ENCODE results near the gene ARHGAP24. TPM values are rescaled to one million over a fixed set of nuclear protein-coding genes. Genes with fewer than 3 reads are reported as not detected.

The ARHGAP24 gene
- total RNA-seq, 2 donors from 2014 or later = 66.8 to 85.6 TPM

GRCh38 chr4:85821688-85822455 lies 346.9 kb downstream of the ARHGAP24 start:
- no peak for DNase-seq
- H3K4me1 Mint-ChIP-seq = peaks cover 34% of the 10 kb centered on the region
- peaks cover 6% of the 10 kb centered on the region for H3K36me3 Mint-ChIP-seq (ENCODE audit: low read depth)
- Histone ChIP-seq H3K27ac (ENCODE audit: low read depth, low read length) (no peak overlapping the region), H3K9me3 (ENCODE audit: control insufficient read depth, low read length) (peaks cover 7% of the 10 kb centered on the region), H3K36me3 (ENCODE audit: control insufficient read depth, insufficient read depth, low read length) (no peaks in the 10 kb centered on the region), H3K27me3 (ENCODE audit: control insufficient read depth, insufficient read depth, low read length, poor library complexity, severe bottlenecking) (no peaks in the 10 kb centered on the region), H3K4me1 (ENCODE audit: control insufficient read depth, insufficient read depth, low read length) (peaks cover 6% of the 10 kb centered on the region), H3K4me3 (ENCODE audit: low read length) (no peak overlapping the region), H3K9ac (ENCODE audit: extremely low read depth, low read length, poor library complexity, severe bottlenecking) (no peak overlapping the region)
- H3K27me3 Mint-ChIP-seq (ENCODE audit: insufficient read depth) = no peaks in the 10 kb centered on the region
- H3K27ac Mint-ChIP-seq = no peak overlapping the region
- WGBS, 2 experiments (ENCODE audit: insufficient coverage in 1 of 2, insufficient read length in 1 of 2) = 100% methylated on average over 1 of the region's 2 CpGs
- TF ChIP-seq, protein P1, sequence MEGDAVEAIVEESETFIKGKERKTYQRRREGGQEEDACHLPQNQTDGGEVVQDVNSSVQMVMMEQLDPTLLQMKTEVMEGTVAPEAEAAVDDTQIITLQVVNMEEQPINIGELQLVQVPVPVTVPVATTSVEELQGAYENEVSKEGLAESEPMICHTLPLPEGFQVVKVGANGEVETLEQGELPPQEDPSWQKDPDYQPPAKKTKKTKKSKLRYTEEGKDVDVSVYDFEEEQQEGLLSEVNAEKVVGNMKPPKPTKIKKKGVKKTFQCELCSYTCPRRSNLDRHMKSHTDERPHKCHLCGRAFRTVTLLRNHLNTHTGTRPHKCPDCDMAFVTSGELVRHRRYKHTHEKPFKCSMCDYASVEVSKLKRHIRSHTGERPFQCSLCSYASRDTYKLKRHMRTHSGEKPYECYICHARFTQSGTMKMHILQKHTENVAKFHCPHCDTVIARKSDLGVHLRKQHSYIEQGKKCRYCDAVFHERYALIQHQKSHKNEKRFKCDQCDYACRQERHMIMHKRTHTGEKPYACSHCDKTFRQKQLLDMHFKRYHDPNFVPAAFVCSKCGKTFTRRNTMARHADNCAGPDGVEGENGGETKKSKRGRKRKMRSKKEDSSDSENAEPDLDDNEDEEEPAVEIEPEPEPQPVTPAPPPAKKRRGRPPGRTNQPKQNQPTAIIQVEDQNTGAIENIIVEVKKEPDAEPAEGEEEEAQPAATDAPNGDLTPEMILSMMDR (conservative IDR thresholded peaks at IDR 0.05) = no peak
- peaks cover 4% of the 10 kb centered on the region for H3K9me3 Mint-ChIP-seq
- H3K4me3 Mint-ChIP-seq = no peak overlapping the region

DNA sequence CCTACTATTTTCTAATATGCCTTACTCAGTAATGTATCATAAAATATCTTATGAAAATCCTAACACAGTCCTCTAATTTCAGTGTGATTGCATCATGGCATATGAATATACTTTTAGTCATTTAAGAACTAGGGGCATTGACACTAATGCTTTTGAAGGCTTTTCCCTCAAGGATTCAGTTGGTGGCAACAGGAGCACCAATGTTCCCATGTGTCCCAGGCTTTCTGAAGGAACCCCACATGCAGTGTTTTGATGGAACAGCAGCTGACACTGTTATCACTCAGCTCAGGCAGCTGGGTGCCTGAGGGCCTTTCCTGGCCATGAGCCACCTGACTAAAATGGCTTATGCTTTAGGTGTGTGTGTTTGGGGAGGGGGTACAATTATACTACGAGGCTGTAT lies 348.3 kb downstream of the ARHGAP24 start:
- Histone ChIP-seq H3K4me1 (ENCODE audit: control insufficient read depth, insufficient read depth, low read length) (peaks cover 10% of the 10 kb centered on the region), H3K9me3 (ENCODE audit: control insufficient read depth, low read length) (peaks cover 7% of the 10 kb centered on the region), H3K36me3 (ENCODE audit: control insufficient read depth, insufficient read depth, low read length) (no peaks in the 10 kb centered on the region), H3K27me3 (ENCODE audit: control insufficient read depth, insufficient read depth, low read length, poor library complexity, severe bottlenecking) (no peaks in the 10 kb centered on the region), H3K27ac (ENCODE audit: low read depth, low read length) (no peak overlapping the region), H3K4me3 (ENCODE audit: low read length) (no peak overlapping the region), H3K9ac (ENCODE audit: extremely low read depth, low read length, poor library complexity, severe bottlenecking) (no peak overlapping the region)
- no peaks in the 10 kb centered on the region for H3K27me3 Mint-ChIP-seq (ENCODE audit: insufficient read depth)
- WGBS, 2 experiments (ENCODE audit: insufficient coverage in 1 of 2, insufficient read length in 1 of 2) = 33% methylated on average over 1 of the region's 1 CpG; no CpG with 5 or more reads in 1 of the 2 experiments
- TF ChIP-seq, protein P1 (conservative IDR thresholded peaks at IDR 0.05) = no peak
- no peak overlapping the region for H3K4me3 Mint-ChIP-seq
- peak overlapping the region; percentile 81 for H3K27ac Mint-ChIP-seq
- H3K4me1 Mint-ChIP-seq = peaks cover 39% of the 10 kb centered on the region
- H3K36me3 Mint-ChIP-seq (ENCODE audit: low read depth) = peaks cover 6% of the 10 kb centered on the region
- peaks cover 4% of the 10 kb centered on the region for H3K9me3 Mint-ChIP-seq
- peak; percentile 54 for DNase-seq

GRCh38 chr4:85824166-85824945 lies 349.4 kb downstream of the ARHGAP24 start:
- H3K4me1 Mint-ChIP-seq = peaks cover 37% of the 10 kb centered on the region
- 83 to 94% methylated on average over 1 to 5 of the region's 5 CpGs for WGBS, 2 experiments (ENCODE audit: insufficient coverage in 1 of 2, insufficient read length in 1 of 2)

More at GRCh38 chr4:85824166-85824945, 349.4 kb downstream of the ARHGAP24 start:
- H3K9me3 Mint-ChIP-seq = peaks cover 4% of the 10 kb centered on the region
- DNase-seq = no peak
- H3K27ac ChIP-seq (ENCODE audit: low read depth, low read length) = no peak overlapping the region
- no peaks in the 10 kb centered on the region for H3K27me3 ChIP-seq (ENCODE audit: control insufficient read depth, insufficient read depth, low read length, poor library complexity, severe bottlenecking)
- no peak overlapping the region for H3K9ac ChIP-seq (ENCODE audit: extremely low read depth, low read length, poor library complexity, severe bottlenecking)
- no peak overlapping the region for H3K4me3 ChIP-seq (ENCODE audit: low read length)
- TF ChIP-seq, protein P1 (conservative IDR thresholded peaks at IDR 0.05) = no peak
- peaks cover 7% of the 10 kb centered on the region for H3K9me3 ChIP-seq (ENCODE audit: control insufficient read depth, low read length)
- H3K27ac Mint-ChIP-seq = no peak overlapping the region
- H3K36me3 ChIP-seq (ENCODE audit: control insufficient read depth, insufficient read depth, low read length) = no peaks in the 10 kb centered on the region
- no peak overlapping the region for H3K4me3 Mint-ChIP-seq
- H3K36me3 Mint-ChIP-seq (ENCODE audit: low read depth) = peaks cover 6% of the 10 kb centered on the region
- H3K4me1 ChIP-seq (ENCODE audit: control insufficient read depth, insufficient read depth, low read length) = peaks cover 9% of the 10 kb centered on the region
- H3K27me3 Mint-ChIP-seq (ENCODE audit: insufficient read depth) = no peaks in the 10 kb centered on the region

All from endodermal cell (in vitro differentiated cells).